IMR-90 (cell line): ENCODE results near the gene MARCHF9. TPM values are rescaled to one million over a fixed set of nuclear protein-coding genes. Genes with fewer than 3 reads are reported as not detected.
"Not testable (repeated sequence)": the region's sequence is repeated elsewhere in the genome, so short reads cannot be mapped to it uniquely, and the experiment has no call there.

Experiments used
- ATAC-seq: fragments of 200-7000 bp; cut with Tn5 transposase; 2 replicates; pipeline ENCODE4 v1.9.1; 2020; ENCODE audit warnings: low read depth, mild to moderate bottlenecking, moderate library complexity
- BruUV-seq: library from RNA; stranded (reverse); fragments of 400-500 nt; replicated peaks from 2 replicates; lab custom pipeline; 2021; lab: Mats Ljungman, UMichigan
- CTCF ChIA-PET: fragments of 300-600 bp; formaldehyde crosslinking; extraction: SDS; loops from one replicate; lab custom pipeline; 2021; ENCODE audit warnings: antibody characterized with exemption; lab: Yijun Ruan, JAX
- POLR2A ChIA-PET: fragments of 300-600 bp; sonication (Branson Sonifier 250); formaldehyde crosslinking; loops from one replicate; lab custom pipeline; 2022; ENCODE audit warnings: antibody characterized with exemption; ENCODE audit not compliant: unreplicated experiment; lab: Charles Lee
- DNase-seq: peaks from one replicate; pipeline ENCODE4 v3.0.0; 2013
- H2AFZ ChIP-seq: replicated peaks from 2 replicates; pipeline ENCODE3; 2013; ENCODE audit warnings: low read length, mild to moderate bottlenecking; ENCODE audit not compliant: poor library complexity
- H2AK5ac ChIP-seq: 2 replicates; pipeline ENCODE4 v1.6.1; 2013; ENCODE audit warnings: low read depth, low read length, inconsistent platforms
- H2AK9ac ChIP-seq: replicated peaks from 2 replicates; pipeline ENCODE3; 2013; ENCODE audit warnings: mild to moderate bottlenecking, low read depth, low read length, moderate library complexity; ENCODE audit not compliant: poor library complexity
- H2BK120ac ChIP-seq: 2 replicates; pipeline ENCODE4 v1.6.1; 2013; ENCODE audit warnings: low read depth, low read length, inconsistent platforms
- H2BK15ac ChIP-seq: 3 replicates; pipeline ENCODE4 v1.6.1; 2013; ENCODE audit warnings: low read depth, low read length, inconsistent platforms
- H2BK20ac ChIP-seq: 2 replicates; pipeline ENCODE4 v1.6.1; 2013; ENCODE audit warnings: low read depth, mild to moderate bottlenecking, inconsistent platforms, low read length, moderate library complexity
- H2BK5ac ChIP-seq: 2 replicates; pipeline ENCODE4 v1.6.1; 2013; ENCODE audit warnings: mild to moderate bottlenecking, low read depth, low read length, inconsistent platforms; ENCODE audit not compliant: poor library complexity, severe bottlenecking
- H3K14ac ChIP-seq: replicated peaks from 2 replicates; pipeline ENCODE4 v1.6.1; 2013; ENCODE audit warnings: low read depth, low read length, inconsistent platforms
- H3K18ac ChIP-seq: 2 replicates; pipeline ENCODE4 v1.6.1; 2013; ENCODE audit warnings: low read depth, low read length, control low read depth
- H3K23ac ChIP-seq: 2 replicates; pipeline ENCODE4 v1.6.1; 2013; ENCODE audit warnings: low read depth, low read length, inconsistent platforms
- H3K27ac ChIP-seq: 2 replicates; pipeline ENCODE4 v1.5.1; 2013; ENCODE audit warnings: mild to moderate bottlenecking, control low read depth, low read length; ENCODE audit not compliant: insufficient read depth
- H3K27me3 ChIP-seq: 2 replicates; pipeline ENCODE4 v1.6.1; 2013; ENCODE audit warnings: low read length; ENCODE audit not compliant: control insufficient read depth, insufficient read depth
- H3K36me3 ChIP-seq: 2 replicates; pipeline ENCODE4 v1.6.1; 2013; ENCODE audit warnings: low read length, mixed read lengths; ENCODE audit not compliant: control insufficient read depth, insufficient read depth
- H3K4ac ChIP-seq: 2 replicates; pipeline ENCODE4 v1.6.1; 2013; ENCODE audit warnings: low read depth, low read length, inconsistent platforms
- H3K4me1 ChIP-seq: 2 replicates; pipeline ENCODE4 v1.6.1; 2013; ENCODE audit warnings: low read length, mixed read lengths; ENCODE audit not compliant: control insufficient read depth, insufficient read depth
- H3K4me2 ChIP-seq: 2 replicates; pipeline ENCODE4 v1.6.1; 2013; ENCODE audit warnings: low read depth, mild to moderate bottlenecking, control low read depth, low read length, moderate library complexity
- H3K4me3 ChIP-seq: 2 replicates; pipeline ENCODE4 v1.5.1; 2013; ENCODE audit warnings: low read depth, mild to moderate bottlenecking, control low read depth, low read length, moderate library complexity; ENCODE audit not compliant: insufficient read depth
- H3K56ac ChIP-seq: 2 replicates; pipeline ENCODE4 v1.6.1; 2013; ENCODE audit warnings: low read length, inconsistent platforms; ENCODE audit not compliant: insufficient read depth; ENCODE audit errors: extremely low read depth
- H3K79me1 ChIP-seq, 2 experiments: 2 replicates each; pipeline ENCODE4 v1.6.1; 2013; ENCODE audit warnings: low read length in 2 of 2, inconsistent platforms in 1 of 2, low read depth in 1 of 2
- H3K9ac ChIP-seq: 2 replicates; pipeline ENCODE4 v1.6.1; 2013; ENCODE audit warnings: low read depth, low read length, control low read depth
- H3K9me1 ChIP-seq: 2 replicates; pipeline ENCODE4 v1.6.1; 2013; ENCODE audit warnings: low read length, inconsistent platforms; ENCODE audit not compliant: insufficient read depth
- H3K9me3 ChIP-seq: 2 replicates; pipeline ENCODE4 v1.6.1; 2013; ENCODE audit warnings: low read length; ENCODE audit not compliant: control insufficient read depth, insufficient read depth
- H4K20me1 ChIP-seq: 2 replicates; pipeline ENCODE4 v1.6.1; 2013; ENCODE audit warnings: low read length, inconsistent platforms; ENCODE audit not compliant: insufficient read depth
- H4K5ac ChIP-seq: 2 replicates; pipeline ENCODE4 v1.6.1; 2013; ENCODE audit warnings: mild to moderate bottlenecking, low read depth, low read length, control low read depth
- H4K8ac ChIP-seq, 2 experiments: 2 replicates each; pipeline ENCODE4 v1.6.1; 2013; ENCODE audit warnings: low read depth in 2 of 2, low read length in 2 of 2, control low read depth in 1 of 2, inconsistent platforms in 1 of 2
- H4K91ac ChIP-seq: 2 replicates; pipeline ENCODE4 v1.6.1; 2013; ENCODE audit warnings: low read depth, low read length, inconsistent platforms; ENCODE audit not compliant: insufficient read depth
- WGBS, 2 experiments: methylation state at CpG; one replicate each; pipeline versions ENCODE4 v1.1.5 to v1.1.7; 2013; ENCODE audit warnings: missing lambda C conversion rate in 2 of 2; ENCODE audit not compliant: insufficient read length in 1 of 2; ENCODE audit errors: extremely low coverage in 2 of 2; 5-methylcytosine and 5-hydroxymethylcytosine counted together
- dilution Hi-C: fragments of 300-500 bp; cut with HindIII; formaldehyde crosslinking; loops from one replicate; pipeline ENCODE4 v1.14.3; 2018; ENCODE audit warnings: low sequenced_read_pairs; ENCODE audit not compliant: unreplicated experiment
- in situ Hi-C: fragments of 300-500 bp; cut with MboI; formaldehyde crosslinking; loops from 3 replicates; pipeline ENCODE4 v1.14.3; 2019; ENCODE audit warnings: low sequenced_read_pairs, inconsistent platforms, mixed read lengths
- intact Hi-C: fragments of 100-400 bp; cut with micrococcal nuclease; formaldehyde crosslinking; loops from 2 replicates; pipeline ENCODE4 v1.10.0; 2022
- polyA plus RNA-seq, 3 experiments: library from polyadenylated mRNA; depleted of rRNA; stranded (reverse); fragments of >200 nt; gene quantifications; 2 replicates each; pipeline ENCODE4 v1.2.3, GENCODE V29; 2012; ENCODE audit warnings: low replicate concordance in 1 of 3
- total RNA-seq: library from RNA; depleted of rRNA; stranded (reverse); fragments of >200 nt; gene quantifications from 2 replicates; pipeline ENCODE4 v1.2.3, GENCODE V29; 2012

The MARCHF9 gene
- total and polyA plus RNA-seq, 2 of the 4 experiments (the other 2 are of a cell fraction), result 1.1 to 5.4 TPM

- intact Hi-C loops, dilution Hi-C loops, H3K23ac ChIP-seq, H3K4me2 ChIP-seq, ATAC-seq, H3K27ac ChIP-seq, H2BK120ac ChIP-seq, H3K4me1 ChIP-seq, H2AK9ac ChIP-seq, H4K20me1 ChIP-seq, H3K79me1 ChIP-seq, CTCF ChIA-PET, H2BK20ac ChIP-seq, H3K18ac ChIP-seq, H3K9me1 ChIP-seq, H4K8ac ChIP-seq, POLR2A ChIA-PET, DNase-seq, H3K4me3 ChIP-seq, H3K27me3 ChIP-seq, H2AFZ ChIP-seq, H2BK5ac ChIP-seq, H2BK15ac ChIP-seq, H3K56ac ChIP-seq, in situ Hi-C loops, H3K4ac ChIP-seq, BruUV-seq, H2AK5ac ChIP-seq, H3K9ac ChIP-seq, H3K14ac ChIP-seq, H4K91ac ChIP-seq, H3K9me3 ChIP-seq, H4K5ac ChIP-seq: not testable (repeated sequence)
- WGBS, 2 experiments, result no CpG with 5 or more reads among the region's 6 CpGs
- H3K36me3 ChIP-seq, result peaks cover 45% of the 10 kb centered on the region
Measured at GRCh38 chr12:57715036-57715748, 39.7 kb upstream of the MARCHF9 start.
